Ovary (tissue), 3 donors: ENCODE data around the gene ATG9B.

ENCODE experiments used
- CTCF ChIP-seq, 3 donors: fragments of 450-650 bp in 2 of 3; fragments of 200-600 bp in 1 of 3; IDR thresholded peaks; one replicate each; pipeline versions ENCODE4 v1.5.1 to v1.8.0; 2016 to 2022; ENCODE audit warnings: antibody characterized with exemption in 3 of 3, mild to moderate bottlenecking in 1 of 3
- EP300 ChIP-seq: sonication (generic); formaldehyde crosslinking; IDR thresholded peaks from one replicate; pipeline ENCODE4 v1.6.1; 2017; ENCODE audit warnings: antibody characterized with exemption
- donor health status: DM: no; HTN: no; CAD: no.

GRCh38 chr7:151017370-151017952 lies 6.8 kb downstream of the ATG9B start:
- TF ChIP-seq EP300 (no peak), CTCF (IDR thresholded peaks at IDR 0.05) (no peak)
